ENCODE measurements around the gene TP53AIP1.

The TP53AIP1 gene

GRCh38 chr11:128904656-128905344 lies 37.9 kb downstream of the TP53AIP1 start:
- DNase-seq, result no peak

- no peak for DNase-seq
Observed at GRCh38 chr11:128904303-128904655, 38.4 kb downstream of the TP53AIP1 start.

- no peak for DNase-seq
Observed at GRCh38 chr11:128903248-128904061, 39.2 kb downstream of the TP53AIP1 start.

DNA sequence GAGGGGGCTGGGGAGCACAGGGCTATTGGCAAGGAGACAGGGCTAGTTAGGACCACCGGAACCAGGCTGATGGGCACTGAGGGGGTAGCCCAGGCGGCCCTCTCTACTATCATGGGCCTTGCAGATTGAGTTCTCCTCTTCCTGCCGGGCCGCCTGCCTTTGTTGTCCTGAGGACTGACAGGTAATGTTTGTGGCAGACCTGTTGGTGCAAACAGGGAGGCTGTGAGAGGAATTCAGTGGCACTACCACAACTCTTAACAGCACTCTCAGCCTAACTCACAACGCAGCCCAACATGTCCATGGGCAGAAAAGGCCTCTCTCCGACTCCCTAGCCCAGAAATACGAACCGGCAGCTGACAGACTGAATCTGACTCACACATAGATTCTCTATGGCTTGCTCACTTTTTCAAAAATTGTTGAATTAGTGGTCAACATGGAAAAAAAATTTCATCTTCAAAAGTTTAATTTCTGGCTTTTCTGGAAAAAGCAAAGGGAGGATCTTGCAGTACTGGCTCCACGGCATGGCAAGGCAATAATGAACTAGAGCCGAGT lies 40.1 kb downstream of the TP53AIP1 start:
- DNase-seq, result no peak

DNA sequence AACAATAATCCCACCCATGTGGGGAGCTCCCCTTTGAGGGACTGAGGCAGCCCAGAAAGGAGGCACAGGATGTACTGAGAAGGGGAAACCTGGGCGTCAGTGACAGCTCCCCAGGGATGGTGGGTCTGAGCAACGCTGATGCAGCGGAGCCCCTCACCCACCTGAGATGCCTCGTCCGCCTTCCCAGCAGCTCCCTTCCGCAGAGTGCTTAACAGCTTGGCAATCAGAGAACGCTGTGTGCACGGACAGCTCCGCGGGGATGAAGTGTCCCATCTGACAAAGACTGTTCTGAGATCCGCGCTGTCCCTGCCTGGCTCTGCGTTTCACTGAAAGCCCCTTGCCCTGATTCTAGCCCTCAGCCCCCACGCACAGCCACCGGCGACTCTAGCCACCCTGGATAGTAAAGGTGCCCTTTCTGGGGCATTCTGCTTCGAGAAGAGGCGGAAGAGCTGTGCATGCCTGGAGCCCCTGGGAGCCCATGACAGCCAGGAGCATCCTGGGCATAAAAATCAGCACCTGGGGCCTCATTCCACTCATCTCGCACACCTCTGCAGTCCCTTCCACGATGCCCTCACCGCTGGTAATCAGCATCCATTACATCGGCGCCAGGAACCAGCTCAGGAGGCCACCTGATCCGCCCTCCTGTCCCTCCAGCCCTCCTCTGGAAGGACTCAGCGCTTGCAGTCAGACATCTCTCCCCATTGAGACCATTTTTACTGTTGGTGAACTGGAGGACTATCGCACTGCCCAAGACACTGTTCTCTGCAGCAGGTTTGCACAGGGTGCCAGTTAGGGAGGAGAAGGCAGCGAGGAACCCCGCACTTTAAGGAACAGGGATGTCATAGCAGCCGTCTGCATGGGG lies 40.8 kb downstream of the TP53AIP1 start:
- no peak for DNase-seq

GRCh38 chr11:128900468-128900867 lies 42.2 kb downstream of the TP53AIP1 start:
- DNase-seq, result no peak

DNA sequence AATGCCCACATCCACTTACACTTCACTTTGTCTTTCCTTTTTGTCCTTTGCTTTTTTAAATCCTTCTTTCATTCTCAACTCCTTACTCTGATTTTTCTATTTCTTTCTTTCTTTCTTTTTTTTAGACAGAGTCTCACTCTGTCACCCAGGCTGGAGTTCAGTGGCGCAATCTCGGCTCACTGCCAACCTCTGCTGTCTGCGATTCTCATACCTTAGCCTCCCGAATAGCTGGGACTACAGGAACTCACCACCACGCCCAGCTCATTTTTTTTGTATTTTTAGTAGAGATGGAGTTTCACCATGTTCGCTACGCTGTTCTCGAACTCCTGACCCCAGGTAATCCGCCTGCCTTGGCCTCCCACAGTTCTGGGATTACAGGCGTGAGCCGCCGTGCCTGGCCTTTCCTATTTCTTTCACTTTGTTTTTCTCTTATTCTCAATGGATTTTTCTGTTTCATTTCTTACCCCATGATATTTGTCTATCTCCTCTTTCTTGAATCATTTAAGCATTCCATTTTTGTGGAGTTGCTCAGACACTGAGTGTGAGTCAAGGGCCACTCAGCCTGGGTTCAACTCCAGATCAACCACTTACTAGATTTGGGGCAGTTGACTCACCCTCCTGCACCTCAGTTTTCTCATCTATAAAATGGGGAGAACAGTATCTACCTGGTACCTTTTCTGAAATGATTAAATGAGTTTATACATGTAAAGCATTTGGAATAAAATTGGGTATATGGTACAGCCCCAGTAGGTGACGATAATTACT lies 43.9 kb downstream of the TP53AIP1 start:
- DNase-seq, result no peak

DNA sequence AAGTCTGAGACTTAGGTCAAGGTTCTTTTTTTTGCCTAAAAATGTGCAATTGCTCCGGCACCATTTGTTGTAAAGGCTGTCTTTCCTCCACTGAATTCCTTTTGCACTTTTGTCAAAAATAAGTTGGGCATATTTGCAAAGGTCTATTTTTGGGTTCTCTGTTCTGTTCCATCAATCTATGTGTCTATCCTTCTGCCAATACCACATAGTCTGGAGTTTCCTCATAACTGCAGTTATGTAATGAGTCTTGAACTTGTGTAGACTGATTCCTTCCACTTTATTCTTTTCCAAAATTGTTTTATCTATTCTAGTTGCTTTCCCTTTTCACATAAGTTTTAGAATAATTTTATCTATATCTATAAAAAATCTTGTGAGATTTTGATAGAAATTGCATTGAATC lies 44.8 kb downstream of the TP53AIP1 start:
- DNase-seq, result no peak

- DNase-seq, result no peak
Observed at GRCh38 chr11:128896356-128896755, 46.3 kb downstream of the TP53AIP1 start.

DNA sequence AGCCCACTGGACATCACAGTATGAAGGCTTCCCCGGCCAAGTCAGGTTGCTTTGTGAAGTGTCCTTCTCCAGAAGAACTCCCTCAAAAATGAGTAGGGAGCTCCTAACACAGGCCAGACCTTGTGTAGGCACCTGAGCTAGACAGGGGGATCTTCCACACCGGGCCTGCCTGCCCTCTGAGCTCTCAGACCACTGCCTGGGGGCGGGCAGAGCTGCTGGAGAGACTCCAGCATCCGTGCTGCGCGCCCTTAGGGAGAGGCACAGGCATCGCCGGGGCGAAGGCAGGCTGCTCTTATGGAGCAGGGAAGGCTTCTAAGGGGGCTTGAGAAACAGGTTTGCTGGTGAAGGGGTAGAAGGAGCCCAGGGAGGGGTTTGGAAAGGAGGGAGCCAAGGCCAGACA lies 47.1 kb downstream of the TP53AIP1 start:
- no peak for DNase-seq

- DNase-seq, result no peak
Observed at GRCh38 chr11:128894685-128895084, 48.0 kb downstream of the TP53AIP1 start.

DNA sequence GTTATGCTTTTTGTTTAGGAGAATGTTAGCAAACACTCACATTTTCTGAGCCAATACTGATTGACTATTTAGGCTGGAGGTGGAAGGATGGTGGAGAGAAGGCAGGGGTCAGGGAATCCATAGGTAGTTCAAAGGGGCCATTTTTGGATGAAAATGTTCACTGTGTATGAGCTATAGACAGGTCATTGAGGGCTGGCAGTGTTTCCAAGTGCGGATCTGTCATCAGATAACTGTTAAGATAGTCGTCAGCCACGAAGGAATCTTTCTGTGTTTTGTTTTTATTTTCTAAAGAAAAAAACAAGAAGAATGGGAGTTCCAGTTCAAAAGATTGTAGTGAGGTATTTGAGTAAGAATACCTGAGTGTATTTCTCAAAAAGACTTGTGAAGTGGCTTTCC lies 48.4 kb downstream of the TP53AIP1 start:
- DNase-seq, result no peak

GRCh38 chr11:128893578-128894285 lies 48.9 kb downstream of the TP53AIP1 start:
- DNase-seq, result no peak

DNA sequence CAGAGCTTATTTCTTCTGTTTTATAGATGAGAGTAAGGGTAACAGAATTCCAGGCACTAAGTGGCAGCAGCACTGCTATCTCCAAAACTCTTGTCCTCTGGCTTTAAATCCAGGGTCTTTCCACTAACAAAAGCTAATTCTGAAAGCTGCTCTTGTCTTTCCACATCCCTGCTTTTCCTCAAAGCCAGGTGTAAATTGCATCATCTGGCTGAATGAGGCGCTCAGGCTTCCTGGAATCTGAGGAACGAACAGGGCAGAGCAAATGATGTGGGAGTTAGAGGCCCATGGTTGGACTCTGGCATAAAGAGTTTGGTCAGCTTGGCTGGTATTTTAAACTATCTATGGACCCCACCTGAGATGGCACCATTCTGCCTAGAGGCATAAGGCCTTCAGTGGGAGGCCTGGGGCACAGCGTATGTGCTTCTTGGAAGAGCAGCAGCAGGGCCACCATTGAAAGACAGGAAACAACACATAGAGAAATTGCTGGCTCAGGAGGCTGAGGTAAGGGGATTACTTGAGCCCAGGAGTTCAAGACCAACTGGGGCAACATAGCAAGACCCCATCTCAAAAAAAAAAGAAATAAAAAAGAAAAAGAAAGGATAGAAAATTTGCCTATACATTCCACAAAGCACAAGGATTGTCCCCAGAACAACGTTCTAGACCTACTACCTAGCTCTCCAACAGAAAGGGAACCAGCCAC lies 49.7 kb downstream of the TP53AIP1 start:
- no peak for DNase-seq

DNA sequence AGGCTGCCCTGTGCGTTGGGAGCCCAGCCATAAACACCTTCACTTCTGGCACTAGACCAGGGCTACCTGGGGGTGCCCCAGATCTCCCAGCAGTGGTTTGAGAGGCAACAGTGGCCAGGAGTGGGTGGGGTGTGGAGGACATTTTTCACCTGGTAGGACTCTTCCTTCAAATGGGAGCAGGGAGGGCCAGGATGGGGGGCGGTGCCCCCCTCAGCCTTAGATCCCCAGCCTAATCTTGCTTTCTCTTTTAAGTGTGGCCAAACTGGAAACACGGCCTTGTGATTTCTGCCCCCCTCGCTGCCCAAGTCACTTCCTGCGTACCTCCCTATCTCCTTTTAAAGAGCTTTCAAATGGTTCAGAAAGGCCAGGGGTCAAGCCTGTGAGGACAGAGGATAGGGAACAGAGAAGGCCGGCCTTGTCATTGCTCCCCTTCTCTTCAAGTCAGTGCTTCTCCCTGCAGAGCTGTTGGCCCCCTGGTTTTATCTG lies 50.7 kb downstream of the TP53AIP1 start:
- no peak for DNase-seq

- DNase-seq, result no peak
Observed at GRCh38 chr11:128890543-128891368, 51.9 kb downstream of the TP53AIP1 start, which contains the start of gene KCNJ5. KCNJ5 (plus strand) TSS chr11:128891356; CDS start chr11:128911274, 19,918 bp downstream.

DNA sequence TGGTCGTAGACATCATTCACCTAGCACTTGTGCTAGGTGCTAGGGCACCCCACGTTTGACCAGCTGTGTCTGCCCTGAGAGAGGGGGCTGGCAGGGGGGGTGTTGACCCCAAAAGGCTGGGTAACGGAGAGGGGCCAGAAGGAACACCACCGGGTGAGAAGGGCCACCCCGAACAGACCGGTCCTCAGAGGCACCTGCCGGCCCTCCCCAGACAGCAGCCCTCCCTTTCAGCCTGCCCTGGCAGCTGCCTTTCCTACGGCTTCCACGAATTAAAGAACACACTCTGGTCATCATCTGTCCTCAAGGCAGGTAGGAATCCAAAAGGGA lies 52.5 kb downstream of the TP53AIP1 start:
- no peak for DNase-seq

GRCh38 chr11:128889657-128890213 lies 52.9 kb downstream of the TP53AIP1 start:
- DNase-seq, result no peak
